ENCODE measurements around the gene CAPN8. TPM values are rescaled to one million over a fixed set of nuclear protein-coding genes. Genes with fewer than 3 reads are reported as not detected.

CAPN8 gene
- total and polyA plus RNA-seq, 2 donors (not counting 1 experiment from before 2014, with no cell fraction given), result 0.37 to 0.52 TPM

- H3K4me3 Mint-ChIP-seq, result no peak overlapping the region
- no peak for ATAC-seq (ENCODE audit: low read depth)
- ChIA-PET POLR2A (no interaction called here), CTCF (no interaction called here)
- H3K4me3 ChIP-seq (ENCODE audit: control extremely low read depth in 1 of 5, extremely low read depth in 1 of 5, insufficient read depth in 1 of 5, low read depth in 2 of 5, low read length in 4 of 5), result no peak overlapping the region
- no peak overlapping the region for H2AFZ ChIP-seq (ENCODE audit: insufficient read depth, low read depth, low read length, poor library complexity, severe bottlenecking)
- DNase-seq, result no peak
- H3K27ac Mint-ChIP-seq, result no peak overlapping the region
- H3K27me3 ChIP-seq (replicated peaks in 1 of 4; ENCODE audit: control extremely low read depth in 1 of 4, control insufficient read depth in 3 of 4, insufficient read depth in 4 of 4, low read length in 3 of 4), result no peaks in the 10 kb centered on the region
- intact Hi-C loops (cut with micrococcal nuclease), result no loop called here
- H3K9ac ChIP-seq (ENCODE audit: low read length), result no peak overlapping the region
- H3K79me2 ChIP-seq (ENCODE audit: control insufficient read depth, insufficient read depth, low read length), result no peaks in the 10 kb centered on the region
- H3K4me2 ChIP-seq (replicated peaks; ENCODE audit: low read depth, low read length, poor library complexity, severe bottlenecking), result no peak overlapping the region
- TF ChIP-seq CTCF (IDR thresholded peaks at IDR 0.05) (no peak), EZH2 (IDR thresholded peaks at IDR 0.05; ENCODE audit: borderline replicate concordance, insufficient read depth, low read depth, low read length, poor library complexity, severe bottlenecking) (no peak)
- H3K4me1 Mint-ChIP-seq, result peaks cover 3% of the 10 kb centered on the region
- H3K27me3 Mint-ChIP-seq, result peaks cover 5% of the 10 kb centered on the region
- 86% methylated on average over 7 of the region's 11 CpGs for WGBS (ENCODE audit: insufficient coverage)
- no peaks in the 10 kb centered on the region for H3K36me3 ChIP-seq (replicated peaks in 1 of 2; ENCODE audit: control extremely low read depth in 1 of 2, control insufficient read depth in 1 of 2, extremely low read depth in 1 of 2, insufficient read depth in 2 of 2, low read length in 1 of 2)
- H4K20me1 ChIP-seq (ENCODE audit: control insufficient read depth, insufficient read depth, low read length, poor library complexity, severe bottlenecking), result no peaks in the 10 kb centered on the region
- H3K9me3 Mint-ChIP-seq (ENCODE audit: insufficient read depth), result no peaks in the 10 kb centered on the region
- H3K4me1 ChIP-seq (ENCODE audit: control insufficient read depth in 2 of 2, insufficient read depth in 2 of 2, low read length in 2 of 2), result no peaks in the 10 kb centered on the region
- no peaks in the 10 kb centered on the region for H3K9me3 ChIP-seq (ENCODE audit: control extremely low read depth in 1 of 3, control insufficient read depth in 2 of 3, insufficient read depth in 1 of 3, low read length in 2 of 3)
- no peak overlapping the region for H3K27ac ChIP-seq (ENCODE audit: low read length in 2 of 2)
These were observed 164.7 kb downstream of the CAPN8 start for GRCh38 chr1:223500560-223501425.

GRCh38 chr1:223496883-223497282 lies 168.6 kb downstream of the CAPN8 start:
- Histone ChIP-seq H3K27me3 (replicated peaks in 1 of 4; ENCODE audit: control extremely low read depth in 1 of 4, control insufficient read depth in 3 of 4, insufficient read depth in 4 of 4, low read length in 3 of 4) (no peaks in the 10 kb centered on the region), H3K36me3 (replicated peaks in 1 of 2; ENCODE audit: control extremely low read depth in 1 of 2, control insufficient read depth in 1 of 2, extremely low read depth in 1 of 2, insufficient read depth in 2 of 2, low read length in 1 of 2) (no peaks in the 10 kb centered on the region), H4K20me1 (ENCODE audit: control insufficient read depth, insufficient read depth, low read length, poor library complexity, severe bottlenecking) (no peaks in the 10 kb centered on the region), H3K4me2 (replicated peaks; ENCODE audit: low read depth, low read length, poor library complexity, severe bottlenecking) (no peak overlapping the region), H3K79me2 (ENCODE audit: control insufficient read depth, insufficient read depth, low read length) (no peaks in the 10 kb centered on the region), H3K9me3 (ENCODE audit: control extremely low read depth in 1 of 3, control insufficient read depth in 2 of 3, insufficient read depth in 1 of 3, low read length in 2 of 3) (no peaks in the 10 kb centered on the region), H3K4me3 (ENCODE audit: control extremely low read depth in 1 of 5, extremely low read depth in 1 of 5, insufficient read depth in 1 of 5, low read depth in 2 of 5, low read length in 4 of 5) (no peak overlapping the region), H2AFZ (ENCODE audit: insufficient read depth, low read depth, low read length, poor library complexity, severe bottlenecking) (no peak overlapping the region), H3K4me1 (ENCODE audit: control insufficient read depth in 2 of 2, insufficient read depth in 2 of 2, low read length in 2 of 2) (no peaks in the 10 kb centered on the region), H3K27ac (ENCODE audit: low read length in 2 of 2) (no peak overlapping the region), H3K9ac (ENCODE audit: low read length) (no peak overlapping the region)
- Mint-ChIP-seq H3K27me3 (peaks cover 5% of the 10 kb centered on the region), H3K4me3 (no peak overlapping the region), H3K4me1 (peaks cover 3% of the 10 kb centered on the region), H3K27ac (no peak overlapping the region), H3K9me3 (ENCODE audit: insufficient read depth) (no peaks in the 10 kb centered on the region)
- 86% methylated on average over 5 of the region's 6 CpGs for WGBS (ENCODE audit: insufficient coverage)
- intact Hi-C loops (cut with micrococcal nuclease), result no loop called here
- ATAC-seq (ENCODE audit: low read depth) (no peak), DNase-seq (no peak)
- POLR2A ChIA-PET, result no interaction called here
- no peak for TF ChIP-seq CTCF (IDR thresholded peaks at IDR 0.05)
- no peak for TF ChIP-seq EZH2 (IDR thresholded peaks at IDR 0.05; ENCODE audit: borderline replicate concordance, insufficient read depth, low read depth, low read length, poor library complexity, severe bottlenecking)
- CTCF ChIA-PET, result no interaction called here

Data from B cell (primary cell).